HEK293 (cell line): ENCODE results near the gene ABCA2.

Experiments
- AEBP2 ChIP-seq: fragments of 450-650 bp; formaldehyde crosslinking; IDR thresholded peaks from 2 replicates; pipeline ENCODE4 v1.5.1; 2016; ENCODE audit warnings: missing biosample characterization, missing genetic modification characterization, borderline replicate concordance
- EGR2 ChIP-seq: fragments of 450-650 bp; formaldehyde crosslinking; IDR thresholded peaks from 2 replicates; pipeline ENCODE4 v1.5.1; 2016; ENCODE audit warnings: low read depth, missing biosample characterization, missing genetic modification characterization
- KLF1 ChIP-seq: fragments of 450-650 bp; formaldehyde crosslinking; IDR thresholded peaks from 2 replicates; pipeline ENCODE4 v1.5.1; 2016; ENCODE audit warnings: missing biosample characterization, missing genetic modification characterization
- PRDM1 ChIP-seq: fragments of 450-650 bp; formaldehyde crosslinking; IDR thresholded peaks from 2 replicates; pipeline ENCODE4; 2016; ENCODE audit warnings: missing biosample characterization, missing genetic modification characterization
- TRIM28 ChIP-seq: IDR thresholded peaks from 2 replicates; pipeline ENCODE4 v1.6.1; 2011; ENCODE audit warnings: low read length, control low read depth, borderline replicate concordance
- TSHZ1 ChIP-seq: fragments of 450-650 bp; formaldehyde crosslinking; IDR thresholded peaks from 2 replicates; pipeline ENCODE4 v1.5.1; 2016; ENCODE audit warnings: missing biosample characterization, missing genetic modification characterization, borderline replicate concordance
- ZBTB17 ChIP-seq: fragments of 450-650 bp; formaldehyde crosslinking; IDR thresholded peaks from 2 replicates; pipeline ENCODE4 v1.5.1; 2016; ENCODE audit warnings: missing biosample characterization, missing genetic modification characterization
- ZBTB48 ChIP-seq: fragments of 450-650 bp; formaldehyde crosslinking; IDR thresholded peaks from 2 replicates; pipeline ENCODE4 v1.5.1; 2016; ENCODE audit warnings: missing biosample characterization, missing genetic modification characterization
- ZFHX2 ChIP-seq: fragments of 450-650 bp; formaldehyde crosslinking; conservative IDR thresholded peaks from 2 replicates; pipeline ENCODE4 v1.5.1; 2016; ENCODE audit warnings: missing biosample characterization, missing genetic modification characterization
- ZFP3 ChIP-seq: fragments of 450-650 bp; formaldehyde crosslinking; IDR thresholded peaks from 2 replicates; pipeline ENCODE4 v1.5.1; 2016; ENCODE audit warnings: low read depth, missing biosample characterization, missing genetic modification characterization
- ZNF10 ChIP-seq: fragments of 450-650 bp; formaldehyde crosslinking; IDR thresholded peaks from 2 replicates; pipeline ENCODE4 v1.5.1; 2017; ENCODE audit warnings: missing biosample characterization, missing genetic modification characterization
- ZNF138 ChIP-seq: fragments of 450-650 bp; formaldehyde crosslinking; IDR thresholded peaks from 2 replicates; pipeline ENCODE4 v1.5.1; 2016; ENCODE audit warnings: missing biosample characterization, missing genetic modification characterization, borderline replicate concordance
- ZNF157 ChIP-seq: fragments of 450-650 bp; formaldehyde crosslinking; IDR thresholded peaks from 2 replicates; pipeline ENCODE4 v1.5.1; 2016; ENCODE audit warnings: missing biosample characterization, missing genetic modification characterization
- ZNF174 ChIP-seq: fragments of 450-650 bp; formaldehyde crosslinking; IDR thresholded peaks from 2 replicates; pipeline ENCODE4 v1.5.0; 2017; ENCODE audit warnings: missing biosample characterization, mild to moderate bottlenecking, missing genetic modification characterization
- ZNF2 ChIP-seq: fragments of 450-650 bp; formaldehyde crosslinking; IDR thresholded peaks from 2 replicates; pipeline ENCODE4 v1.5.1; 2016; ENCODE audit warnings: missing biosample characterization, missing genetic modification characterization
- ZNF211 ChIP-seq: fragments of 450-650 bp; formaldehyde crosslinking; IDR thresholded peaks from 2 replicates; pipeline ENCODE4 v1.5.1; 2016; ENCODE audit warnings: low read depth, missing biosample characterization, missing genetic modification characterization
- ZNF214 ChIP-seq: fragments of 450-650 bp; formaldehyde crosslinking; IDR thresholded peaks from 2 replicates; pipeline ENCODE4 v1.5.1; 2017; ENCODE audit warnings: missing biosample characterization, mild to moderate bottlenecking, missing genetic modification characterization, borderline replicate concordance
- ZNF223 ChIP-seq: fragments of 450-650 bp; formaldehyde crosslinking; IDR thresholded peaks from 2 replicates; pipeline ENCODE4 v1.5.1; 2016; ENCODE audit warnings: missing biosample characterization, missing genetic modification characterization
- ZNF248 ChIP-seq: fragments of 450-650 bp; formaldehyde crosslinking; IDR thresholded peaks from 2 replicates; pipeline ENCODE4 v1.5.1; 2017; ENCODE audit warnings: missing biosample characterization, missing genetic modification characterization
- ZNF302 ChIP-seq: fragments of 450-650 bp; formaldehyde crosslinking; IDR thresholded peaks from 2 replicates; pipeline ENCODE4 v1.5.1; 2016; ENCODE audit warnings: missing biosample characterization, missing genetic modification characterization, low read depth
- ZNF350 ChIP-seq: fragments of 450-650 bp; formaldehyde crosslinking; IDR thresholded peaks from 2 replicates; pipeline ENCODE4 v1.5.0; 2017; ENCODE audit warnings: missing biosample characterization, mild to moderate bottlenecking, missing genetic modification characterization
- ZNF362 ChIP-seq: fragments of 450-650 bp; formaldehyde crosslinking; IDR thresholded peaks from 2 replicates; pipeline ENCODE4 v1.5.1; 2016; ENCODE audit warnings: missing biosample characterization, missing genetic modification characterization
- ZNF449 ChIP-seq: fragments of 450-650 bp; formaldehyde crosslinking; IDR thresholded peaks from 2 replicates; pipeline ENCODE4 v1.5.1; 2017; ENCODE audit warnings: missing biosample characterization, mild to moderate bottlenecking, missing genetic modification characterization, moderate library complexity
- ZNF513 ChIP-seq: fragments of 450-650 bp; IDR thresholded peaks from 2 replicates; pipeline ENCODE4 v1.5.1; 2018; ENCODE audit warnings: missing biosample characterization, missing genetic modification characterization
- ZNF555 ChIP-seq: fragments of 450-650 bp; formaldehyde crosslinking; conservative IDR thresholded peaks from 2 replicates; pipeline ENCODE4 v1.5.1; 2017; ENCODE audit warnings: missing biosample characterization, mild to moderate bottlenecking, missing genetic modification characterization, inconsistent platforms
- ZNF624 ChIP-seq: fragments of 450-650 bp; formaldehyde crosslinking; IDR thresholded peaks from 2 replicates; pipeline ENCODE4 v1.5.1; 2017; ENCODE audit warnings: missing biosample characterization, missing genetic modification characterization
- ZNF629 ChIP-seq: fragments of 450-650 bp; formaldehyde crosslinking; IDR thresholded peaks from 2 replicates; pipeline ENCODE4 v1.5.1; 2017; ENCODE audit warnings: missing biosample characterization, missing genetic modification characterization
- ZNF660 ChIP-seq: fragments of 450-650 bp; IDR thresholded peaks from 2 replicates; pipeline ENCODE4 v1.5.1; 2018; ENCODE audit warnings: missing biosample characterization, mild to moderate bottlenecking, missing genetic modification characterization
- ZNF670 ChIP-seq: fragments of 450-650 bp; formaldehyde crosslinking; IDR thresholded peaks from 2 replicates; pipeline ENCODE4 v1.5.1; 2016; ENCODE audit warnings: missing biosample characterization, missing genetic modification characterization, low read depth
- ZNF776 ChIP-seq: fragments of 450-650 bp; formaldehyde crosslinking; IDR thresholded peaks from 2 replicates; pipeline ENCODE4 v1.5.0; 2017; ENCODE audit warnings: missing biosample characterization, missing genetic modification characterization, borderline replicate concordance
- ZSCAN5A ChIP-seq: fragments of 450-650 bp; formaldehyde crosslinking; IDR thresholded peaks from 2 replicates; pipeline ENCODE4 v1.5.1; 2016; ENCODE audit warnings: missing biosample characterization, missing genetic modification characterization

ABCA2 gene

GRCh38 chr9:136965771-136966484 lies 62.1 kb downstream of the ABCA2 start (continued):
- TF ChIP-seq ZNF350 (no peak), EGR2 (tag by site-specific recombination) (no peak), ZNF214 (no peak), KLF1 (tag by site-specific recombination) (peak; percentile 30; the same call in 1 of the 2 replicates), ZNF670 (no peak), ZNF660 (tag by site-specific recombination) (no peak), ZNF211 (tag by site-specific recombination) (no peak), TRIM28 (no peak), ZNF624 (tag by site-specific recombination) (no peak), ZBTB17 (tag by site-specific recombination) (no peak), ZSCAN5A (tag by site-specific recombination) (no peak), ZNF138 (no peak), ZNF449 (tag by site-specific recombination) (0 out of 2 replicates have a peak, but pooled peaks have one; percentile 25), ZNF776 (tag by site-specific recombination) (no peak), ZNF223 (tag by site-specific recombination) (no peak), ZNF157 (tag by site-specific recombination) (no peak), TSHZ1 (no peak), ZFHX2 (tag by site-specific recombination) (no peak), ZNF174 (no peak), ZFP3 (tag by site-specific recombination) (no peak), ZNF2 (tag by site-specific recombination) (no peak), ZBTB48 (peak; percentile 93), ZNF302 (tag by site-specific recombination) (no peak), ZNF10 (no peak), ZNF513 (tag by site-specific recombination) (no peak), ZNF629 (tag by site-specific recombination) (no peak), ZNF555 (no peak), PRDM1 (tag by site-specific recombination) (peak; percentile 65; the same call in 1 of the 2 replicates), ZNF248 (no peak), AEBP2 (tag by site-specific recombination) (no peak), ZNF362 (tag by site-specific recombination) (no peak)
